ENCODE results near the gene EXOC7. TPM values are rescaled to one million over a fixed set of nuclear protein-coding genes. Genes with fewer than 3 reads are reported as not detected.
"Not testable (repeated sequence)": the region's sequence is repeated elsewhere in the genome, so short reads cannot be mapped to it uniquely, and the experiment has no call there.

EXOC7 gene
- total RNA-seq, 3 donors from 2014 or later (not counting 1 experiment from before 2014, with no cell fraction given), result 130 to 149 (median 142) TPM

DNA sequence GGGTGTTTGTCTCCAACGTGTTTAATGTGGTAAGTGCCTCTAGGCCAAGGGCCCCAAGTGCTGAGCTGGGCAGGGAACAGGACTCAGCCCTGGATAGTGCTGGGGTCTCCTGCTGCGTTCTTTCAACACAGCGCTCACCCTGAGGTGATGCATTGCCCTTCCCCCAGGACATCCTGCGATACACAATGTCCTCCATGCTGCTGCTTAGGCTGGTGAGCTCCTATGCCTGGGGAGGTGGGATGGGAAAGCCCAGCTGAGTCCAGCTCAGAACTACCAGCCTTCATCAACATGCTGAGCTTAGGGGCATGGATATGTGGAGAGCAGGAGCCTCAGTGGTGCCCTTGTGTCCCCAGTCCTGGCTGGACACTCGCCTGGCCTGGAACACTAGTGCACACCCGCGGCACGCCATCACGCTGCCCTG lies 24.0 kb downstream of the EXOC7 start:
- Mint-ChIP-seq H3K4me1 (peaks cover 10 to 25% of the 10 kb centered on the region in 2 donors), H3K27me3 (ENCODE audit: low read depth in 2 of 2) (peaks cover 24 to 34% of the 10 kb centered on the region in 2 donors), H3K9me3 (no peaks in the 10 kb centered on the region), H3K27ac (no peak overlapping the region), H3K4me3 (no peak overlapping the region), H3K36me3 (no peaks in the 10 kb centered on the region)
- Histone ChIP-seq H3K27me3 (ENCODE audit: control insufficient read depth, insufficient read depth, low read length) (peaks cover 30% of the 10 kb centered on the region), H3K4me1 (ENCODE audit: control insufficient read depth, insufficient read depth, low read length) (peaks cover 36% of the 10 kb centered on the region), H3K4me3 (ENCODE audit: low read length) (no peak overlapping the region), H3K9me3 (ENCODE audit: control insufficient read depth, insufficient read depth, low read length) (no peaks in the 10 kb centered on the region), H3K36me3 (ENCODE audit: control insufficient read depth, insufficient read depth, low read length) (peaks cover 22% of the 10 kb centered on the region), H3K27ac (ENCODE audit: low read length) (no peak overlapping the region)
- TF ChIP-seq, protein P1, sequence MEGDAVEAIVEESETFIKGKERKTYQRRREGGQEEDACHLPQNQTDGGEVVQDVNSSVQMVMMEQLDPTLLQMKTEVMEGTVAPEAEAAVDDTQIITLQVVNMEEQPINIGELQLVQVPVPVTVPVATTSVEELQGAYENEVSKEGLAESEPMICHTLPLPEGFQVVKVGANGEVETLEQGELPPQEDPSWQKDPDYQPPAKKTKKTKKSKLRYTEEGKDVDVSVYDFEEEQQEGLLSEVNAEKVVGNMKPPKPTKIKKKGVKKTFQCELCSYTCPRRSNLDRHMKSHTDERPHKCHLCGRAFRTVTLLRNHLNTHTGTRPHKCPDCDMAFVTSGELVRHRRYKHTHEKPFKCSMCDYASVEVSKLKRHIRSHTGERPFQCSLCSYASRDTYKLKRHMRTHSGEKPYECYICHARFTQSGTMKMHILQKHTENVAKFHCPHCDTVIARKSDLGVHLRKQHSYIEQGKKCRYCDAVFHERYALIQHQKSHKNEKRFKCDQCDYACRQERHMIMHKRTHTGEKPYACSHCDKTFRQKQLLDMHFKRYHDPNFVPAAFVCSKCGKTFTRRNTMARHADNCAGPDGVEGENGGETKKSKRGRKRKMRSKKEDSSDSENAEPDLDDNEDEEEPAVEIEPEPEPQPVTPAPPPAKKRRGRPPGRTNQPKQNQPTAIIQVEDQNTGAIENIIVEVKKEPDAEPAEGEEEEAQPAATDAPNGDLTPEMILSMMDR (IDR thresholded peaks at IDR 0.05), result no peak
- no peak for ATAC-seq
- intact Hi-C loops (cut with micrococcal nuclease), result no loop called here
- no peak for DNase-seq
- WGBS (ENCODE audit: insufficient coverage), result 44% methylated on average over 9 of the region's 9 CpGs

DNA sequence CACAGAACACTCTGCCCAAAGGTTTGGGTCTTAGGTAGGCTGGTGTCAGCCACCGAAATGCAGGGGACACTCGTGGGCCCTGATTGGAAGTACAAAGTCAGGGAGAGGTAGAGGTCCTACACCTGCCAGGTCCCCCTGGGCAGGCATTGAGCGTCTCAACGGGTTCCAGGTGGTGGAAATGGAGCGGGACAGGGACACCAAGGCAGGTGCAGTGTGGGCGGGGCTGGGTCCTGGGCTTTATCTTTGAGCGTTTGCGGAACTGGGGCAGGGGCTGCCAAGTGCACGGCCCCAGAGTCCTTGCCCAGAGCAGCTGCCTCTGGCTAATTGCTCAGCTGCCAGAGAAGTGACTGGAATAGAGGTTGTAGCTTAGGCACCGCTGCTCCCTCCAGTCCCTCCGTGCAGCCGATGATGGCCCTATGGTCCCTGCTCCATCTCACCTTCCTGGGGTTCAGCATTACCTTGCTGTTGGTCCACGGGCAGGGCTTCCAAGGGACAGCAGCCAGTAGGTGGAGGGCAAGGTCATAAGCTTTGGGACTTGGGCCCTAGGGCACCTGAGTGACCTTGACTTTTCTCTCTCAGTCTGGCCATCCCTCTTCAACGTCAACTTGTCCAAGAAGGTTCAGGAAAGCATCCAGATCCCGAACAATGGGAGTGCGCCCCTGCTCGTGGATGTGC lies 24.6 kb downstream of the EXOC7 start, which contains the start of gene ZACN:
TSS of gene ZACN (plus strand) at position 323 of the 675 bp plus-strand sequence. CDS start at position 406, 83 bp downstream.
- ATAC-seq, result no peak
- Histone ChIP-seq H3K4me1 (ENCODE audit: control insufficient read depth, insufficient read depth, low read length) (peaks cover 36% of the 10 kb centered on the region), H3K4me3 (ENCODE audit: low read length) (no peak within 1 kb of the TSS), H3K36me3 (ENCODE audit: control insufficient read depth, insufficient read depth, low read length) (peaks cover 18% of the 10 kb centered on the region), H3K27me3 (ENCODE audit: control insufficient read depth, insufficient read depth, low read length) (peaks cover 33% of the 10 kb centered on the region), H3K27ac (ENCODE audit: low read length) (no peak within 1 kb of the TSS), H3K9me3 (ENCODE audit: control insufficient read depth, insufficient read depth, low read length) (no peaks in the 10 kb centered on the region)
- 72% methylated on average over 17 of the region's 17 CpGs for WGBS (ENCODE audit: insufficient coverage)
- Mint-ChIP-seq H3K4me1 (peaks cover 10 to 25% of the 10 kb centered on the region in 2 donors), H3K9me3 (no peaks in the 10 kb centered on the region), H3K27ac (no peak within 1 kb of the TSS), H3K4me3 (no peak within 1 kb of the TSS), H3K27me3 (ENCODE audit: low read depth in 2 of 2) (peaks cover 24 to 35% of the 10 kb centered on the region in 2 donors), H3K36me3 (no peaks in the 10 kb centered on the region)
- intact Hi-C loops (cut with micrococcal nuclease), result no loop called here
- TF ChIP-seq, protein P1 (IDR thresholded peaks at IDR 0.05), result no peak
- no peak for DNase-seq

DNA sequence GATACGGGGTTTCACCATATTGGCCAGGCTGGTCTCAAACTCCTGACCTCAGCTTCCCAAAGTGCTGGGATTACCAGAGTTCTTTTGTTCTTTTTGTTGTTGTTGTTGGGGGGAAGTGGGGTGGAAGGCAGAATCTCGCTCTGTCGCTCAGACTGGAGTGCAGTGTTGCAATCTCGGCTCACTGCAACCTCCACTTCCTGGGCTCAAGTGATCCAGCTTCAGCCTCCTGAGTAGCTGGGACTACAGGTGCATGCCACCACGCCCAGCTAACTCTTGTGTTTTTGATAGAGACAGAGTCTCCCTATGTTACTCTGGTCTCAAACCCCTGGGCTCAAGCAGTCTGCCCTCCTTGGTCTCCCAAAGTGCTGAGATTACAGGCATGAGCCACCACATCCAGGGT lies 25.2 kb downstream of the EXOC7 start:
- H3K36me3 ChIP-seq (ENCODE audit: control insufficient read depth, insufficient read depth, low read length), result peaks cover 11% of the 10 kb centered on the region
- H3K4me1 Mint-ChIP-seq, result peaks cover 10 to 25% of the 10 kb centered on the region in 2 donors
- H3K27me3 ChIP-seq (ENCODE audit: control insufficient read depth, insufficient read depth, low read length), result peaks cover 37% of the 10 kb centered on the region

DNA sequence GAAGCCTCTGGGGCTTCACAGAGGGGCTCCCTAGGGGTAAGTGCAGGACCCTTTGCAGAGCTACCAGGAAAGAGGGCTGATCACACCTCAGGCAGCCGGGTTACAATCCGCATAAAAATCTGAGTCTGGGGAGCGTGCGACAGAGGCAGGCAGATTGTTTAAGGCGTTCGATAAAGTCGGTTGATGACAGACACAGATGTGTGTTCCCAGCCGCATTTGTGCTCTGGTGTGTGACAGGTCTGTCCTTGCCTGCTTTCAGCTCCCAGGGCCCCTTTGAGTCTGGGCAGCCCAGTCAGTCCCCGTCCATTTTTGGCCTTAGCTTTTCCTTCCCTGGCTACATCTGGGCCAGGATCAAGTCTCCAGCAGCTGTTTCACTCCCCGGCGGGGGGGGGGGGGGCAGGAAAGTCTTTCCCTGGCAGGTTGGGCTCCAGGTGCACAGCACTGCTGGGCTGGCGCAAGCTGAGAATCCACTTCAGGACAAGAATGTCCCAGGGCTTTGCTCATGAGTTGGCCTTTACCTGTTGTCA lies 25.9 kb downstream of the EXOC7 start:
- Histone ChIP-seq H3K36me3 (ENCODE audit: control insufficient read depth, insufficient read depth, low read length) (peaks cover 4% of the 10 kb centered on the region), H3K4me3 (ENCODE audit: low read length) (no peak overlapping the region), H3K9me3 (ENCODE audit: control insufficient read depth, insufficient read depth, low read length) (no peaks in the 10 kb centered on the region), H3K4me1 (ENCODE audit: control insufficient read depth, insufficient read depth, low read length) (peaks cover 41% of the 10 kb centered on the region), H3K27ac (ENCODE audit: low read length) (no peak overlapping the region), H3K27me3 (ENCODE audit: control insufficient read depth, insufficient read depth, low read length) (peaks cover 37% of the 10 kb centered on the region)
- intact Hi-C loops (cut with micrococcal nuclease), result no loop called here
- H3K27ac Mint-ChIP-seq, result no peak overlapping the region
- no peak overlapping the region for H3K4me3 Mint-ChIP-seq
- peaks cover 10 to 25% of the 10 kb centered on the region in 2 donors for H3K4me1 Mint-ChIP-seq
- DNase-seq, result no peak
- H3K36me3 Mint-ChIP-seq, result no peaks in the 10 kb centered on the region
- peaks cover 32 to 38% of the 10 kb centered on the region in 2 donors for H3K27me3 Mint-ChIP-seq (ENCODE audit: low read depth in 2 of 2)
- 41% methylated on average over 11 of the region's 12 CpGs for WGBS (ENCODE audit: insufficient coverage)
- ATAC-seq, result no peak
- H3K9me3 Mint-ChIP-seq, result no peaks in the 10 kb centered on the region
- TF ChIP-seq, protein P1 (IDR thresholded peaks at IDR 0.05), result no peak

More for the DNA sequence above, 25.2 kb downstream of the EXOC7 start:
- intact Hi-C loops (cut with micrococcal nuclease); H3K4me3 ChIP-seq (ENCODE audit: low read length); H3K9me3 Mint-ChIP-seq; H3K27ac Mint-ChIP-seq; H3K9me3 ChIP-seq (ENCODE audit: control insufficient read depth, insufficient read depth, low read length); H3K27ac ChIP-seq (ENCODE audit: low read length); DNase-seq; H3K4me3 Mint-ChIP-seq; H3K36me3 Mint-ChIP-seq; ATAC-seq: not testable (repeated sequence)
- H3K27me3 Mint-ChIP-seq (ENCODE audit: low read depth in 2 of 2), result peaks cover 30 to 38% of the 10 kb centered on the region in 2 donors
- WGBS (ENCODE audit: insufficient coverage), result 59% methylated on average over 5 of the region's 5 CpGs
- H3K4me1 ChIP-seq (ENCODE audit: control insufficient read depth, insufficient read depth, low read length), result peaks cover 36% of the 10 kb centered on the region

Measured in natural killer cell (primary cell).